HepG2 (cell line): ENCODE data around the gene SLC8B1. TPM values are rescaled to one million over a fixed set of nuclear protein-coding genes. Genes with fewer than 3 reads are reported as not detected.

Source experiments
- CREB1 ChIP-seq, 2 experiments: fragments of 450-650 bp in 1 of 2; IDR thresholded peaks; 2 replicates each; pipeline ENCODE4 v1.6.1; 2016 to 2017; ENCODE audit warnings: control low read depth in 1 of 2, mild to moderate bottlenecking in 1 of 2, missing compliant biosample characterization in 1 of 2, missing genetic modification characterization in 1 of 2
- HDAC2 ChIP-seq: sonication (generic); formaldehyde crosslinking; IDR thresholded peaks from 2 replicates; pipeline ENCODE4 v1.4.0; 2020; ENCODE audit warnings: missing genetic modification reagents
- ISX ChIP-seq: sonication (generic); formaldehyde crosslinking; conservative IDR thresholded peaks from 2 replicates; pipeline ENCODE4 v1.5.0; 2020; ENCODE audit warnings: missing genetic modification reagents
- PAWR ChIP-seq: sonication (generic); formaldehyde crosslinking; IDR thresholded peaks from 2 replicates; pipeline ENCODE4 v1.4.0; 2020; ENCODE audit warnings: missing genetic modification reagents, mild to moderate bottlenecking, borderline replicate concordance
- RAD51 ChIP-seq: fragments of 450-650 bp; IDR thresholded peaks from 2 replicates; pipeline ENCODE4 v1.6.1; 2016; ENCODE audit warnings: borderline replicate concordance
- YY1 ChIP-seq: IDR thresholded peaks from 2 replicates; pipeline ENCODE4 v1.6.1; 2011; ENCODE audit warnings: low read length, low read depth, moderate library complexity, mild to moderate bottlenecking; ENCODE audit not compliant: insufficient read depth, insufficient replicate concordance
- ZFY ChIP-seq: sonication (generic); formaldehyde crosslinking; IDR thresholded peaks from 2 replicates; pipeline ENCODE4 v1.4.0; 2020; ENCODE audit warnings: missing genetic modification reagents
- ZNF256 ChIP-seq: sonication (generic); formaldehyde crosslinking; conservative IDR thresholded peaks from 2 replicates; pipeline ENCODE4 v1.4.0; 2020; ENCODE audit warnings: missing genetic modification reagents
- ZNF331 ChIP-seq: sonication (generic); formaldehyde crosslinking; IDR thresholded peaks from 2 replicates; pipeline ENCODE4 v1.4.0; 2020; ENCODE audit warnings: missing genetic modification reagents
- ZNF343 ChIP-seq: sonication (generic); formaldehyde crosslinking; IDR thresholded peaks from 2 replicates; pipeline ENCODE4 v1.4.0; 2020; ENCODE audit warnings: mild to moderate bottlenecking, missing genetic modification reagents
- ZNF530 ChIP-seq: sonication (generic); formaldehyde crosslinking; IDR thresholded peaks from 2 replicates; pipeline ENCODE4 v1.5.0; 2020; ENCODE audit warnings: low read depth, mild to moderate bottlenecking, missing genetic modification reagents
- ZNF556 ChIP-seq: sonication (generic); formaldehyde crosslinking; IDR thresholded peaks from 2 replicates; pipeline ENCODE4 v1.4.0; 2020; ENCODE audit warnings: mild to moderate bottlenecking, missing genetic modification reagents, borderline replicate concordance
- ZNF605 ChIP-seq: sonication (generic); formaldehyde crosslinking; IDR thresholded peaks from 2 replicates; pipeline ENCODE4 v1.8.0; 2022; ENCODE audit warnings: mild to moderate bottlenecking, missing genetic modification reagents
- ZNF607 ChIP-seq: sonication (generic); formaldehyde crosslinking; IDR thresholded peaks from 2 replicates; pipeline ENCODE4 v1.5.1; 2020; ENCODE audit warnings: missing genetic modification reagents, mild to moderate bottlenecking, borderline replicate concordance
- ZSCAN29 ChIP-seq: sonication (generic); formaldehyde crosslinking; conservative IDR thresholded peaks from 2 replicates; pipeline ENCODE4 v1.4.0; 2020; ENCODE audit warnings: mild to moderate bottlenecking, missing genetic modification reagents
- ZZZ3 ChIP-seq: sonication (generic); formaldehyde crosslinking; IDR thresholded peaks from 2 replicates; pipeline ENCODE4 v1.4.0; 2020; ENCODE audit warnings: missing genetic modification reagents, mild to moderate bottlenecking, borderline replicate concordance
- polyA plus RNA-seq, 8 experiments: library from polyadenylated mRNA; depleted of rRNA in 3 of 8; stranded (reverse) in 7 of 8; unstranded in 1 of 8; fragments of >200 nt; fragmentation: Illumina TruSeq in 4 of 8; extraction: Trizol in 4 of 8; gene quantifications; 2 replicates each; pipeline versions ENCODE4 v1.2.1 to v1.2.3, GENCODE V29; 2011 to 2016; ENCODE audit warnings: low read depth in 4 of 8, missing spikeins in 1 of 8, mixed read lengths in 1 of 8; ENCODE audit not compliant: insufficient read depth in 1 of 8
- total RNA-seq, 5 experiments: library from RNA; depleted of rRNA; stranded (reverse); fragments of >200 nt; fragmentation: Illumina TruSeq; extraction: Trizol; gene quantifications; 2 replicates each; pipeline ENCODE4 v1.2.3, GENCODE V29; 2016; ENCODE audit warnings: low read depth in 1 of 5
- TF ChIP-seq, protein P1 (sequence below): sonication (generic); formaldehyde crosslinking; IDR thresholded peaks from 2 replicates; pipeline ENCODE4 v1.4.0; 2020; ENCODE audit warnings: missing genetic modification reagents
- TF ChIP-seq, protein P2 (sequence below): sonication (generic); formaldehyde crosslinking; IDR thresholded peaks from 2 replicates; pipeline ENCODE4 v1.4.0; 2020; ENCODE audit warnings: mild to moderate bottlenecking, missing genetic modification reagents
- TF ChIP-seq, protein P3 (sequence below): sonication (generic); formaldehyde crosslinking; IDR thresholded peaks from 2 replicates; pipeline ENCODE4 v1.5.0; 2020; ENCODE audit warnings: mild to moderate bottlenecking, missing genetic modification reagents, moderate library complexity
- TF ChIP-seq, protein P4 (sequence below): sonication (generic); formaldehyde crosslinking; conservative IDR thresholded peaks from 2 replicates; pipeline ENCODE4 v1.8.0; 2022; ENCODE audit warnings: mild to moderate bottlenecking, moderate library complexity, missing genetic modification reagents
- TF ChIP-seq, protein P5 (sequence below): sonication (generic); formaldehyde crosslinking; IDR thresholded peaks from 2 replicates; pipeline ENCODE4 v1.4.0; 2020; ENCODE audit warnings: missing genetic modification reagents, mild to moderate bottlenecking, borderline replicate concordance

The SLC8B1 gene
- total and polyA plus RNA-seq, 2 of the 13 experiments (the other 11 are each of a cell fraction or from before 2014, with no cell fraction given), result 6.8 to 8.0 TPM

DNA sequence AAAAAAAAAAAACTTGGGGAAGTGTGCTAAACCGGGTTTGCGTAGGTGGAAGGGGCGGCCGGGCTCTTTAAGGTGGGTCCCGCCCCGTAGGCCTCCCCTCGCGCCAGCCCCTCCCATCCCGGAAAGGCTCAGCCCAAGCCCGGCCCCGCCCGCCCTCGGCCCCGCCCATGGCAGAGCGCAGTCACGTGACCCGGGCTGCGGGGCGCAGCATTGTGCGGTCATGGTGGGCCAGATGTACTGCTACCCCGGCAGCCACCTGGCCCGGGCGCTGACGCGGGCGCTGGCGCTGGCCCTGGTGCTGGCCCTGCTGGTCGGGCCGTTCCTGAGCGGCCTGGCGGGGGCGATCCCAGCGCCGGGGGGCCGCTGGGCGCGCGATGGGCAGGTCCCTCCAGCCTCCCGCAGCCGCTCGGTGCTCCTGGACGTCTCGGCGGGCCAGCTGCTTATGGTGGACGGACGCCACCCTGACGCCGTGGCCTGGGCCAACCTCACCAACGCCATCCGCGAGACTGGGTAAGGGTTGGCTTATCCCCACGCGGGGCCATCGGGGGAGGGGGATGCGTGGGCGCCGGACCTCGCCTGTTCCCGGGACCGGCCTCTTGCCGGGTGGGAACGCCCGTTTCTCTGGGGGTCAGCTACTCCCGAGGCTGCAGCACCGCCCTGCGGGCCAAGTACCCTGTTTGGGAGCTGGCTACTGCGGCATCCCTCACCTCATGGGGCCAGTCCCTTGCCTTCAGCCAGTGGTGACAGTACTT lies 23.6 kb upstream of the SLC8B1 start, which contains the start of gene PLBD2 (continued):
- TF ChIP-seq ZNF607 (CRISPR knock-in tag), result 0 out of 2 replicates have a peak, but pooled peaks have one; percentile 21
- TF ChIP-seq, protein P1, sequence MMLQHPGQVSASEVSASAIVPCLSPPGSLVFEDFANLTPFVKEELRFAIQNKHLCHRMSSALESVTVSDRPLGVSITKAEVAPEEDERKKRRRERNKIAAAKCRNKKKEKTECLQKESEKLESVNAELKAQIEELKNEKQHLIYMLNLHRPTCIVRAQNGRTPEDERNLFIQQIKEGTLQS (CRISPR knock-in tag), result 0 out of 2 replicates have a peak, but pooled peaks have one; percentile 11
- peak; percentile 34; the same call in 1 of the 2 replicates for TF ChIP-seq CREB1 (IDR thresholded peaks at IDR 0.05)
- no peak for TF ChIP-seq CREB1 (CRISPR knock-in tag; IDR thresholded peaks at IDR 0.05)
- TF ChIP-seq ZZZ3 (CRISPR knock-in tag), result 0 out of 2 replicates have a peak, but pooled peaks have one; percentile 51
- TF ChIP-seq ZNF530, result no peak
- TF ChIP-seq ZSCAN29 (CRISPR knock-in tag), result 0 out of 2 replicates have a peak, but pooled peaks have one; percentile 32
- TF ChIP-seq HDAC2 (CRISPR knock-in tag), result peak; percentile 52; the same call in 1 of the 2 replicates
- TF ChIP-seq ZNF256 (CRISPR knock-in tag), result 0 out of 2 replicates have a peak, but pooled peaks have one; percentile 25
- TF ChIP-seq, protein P2, sequence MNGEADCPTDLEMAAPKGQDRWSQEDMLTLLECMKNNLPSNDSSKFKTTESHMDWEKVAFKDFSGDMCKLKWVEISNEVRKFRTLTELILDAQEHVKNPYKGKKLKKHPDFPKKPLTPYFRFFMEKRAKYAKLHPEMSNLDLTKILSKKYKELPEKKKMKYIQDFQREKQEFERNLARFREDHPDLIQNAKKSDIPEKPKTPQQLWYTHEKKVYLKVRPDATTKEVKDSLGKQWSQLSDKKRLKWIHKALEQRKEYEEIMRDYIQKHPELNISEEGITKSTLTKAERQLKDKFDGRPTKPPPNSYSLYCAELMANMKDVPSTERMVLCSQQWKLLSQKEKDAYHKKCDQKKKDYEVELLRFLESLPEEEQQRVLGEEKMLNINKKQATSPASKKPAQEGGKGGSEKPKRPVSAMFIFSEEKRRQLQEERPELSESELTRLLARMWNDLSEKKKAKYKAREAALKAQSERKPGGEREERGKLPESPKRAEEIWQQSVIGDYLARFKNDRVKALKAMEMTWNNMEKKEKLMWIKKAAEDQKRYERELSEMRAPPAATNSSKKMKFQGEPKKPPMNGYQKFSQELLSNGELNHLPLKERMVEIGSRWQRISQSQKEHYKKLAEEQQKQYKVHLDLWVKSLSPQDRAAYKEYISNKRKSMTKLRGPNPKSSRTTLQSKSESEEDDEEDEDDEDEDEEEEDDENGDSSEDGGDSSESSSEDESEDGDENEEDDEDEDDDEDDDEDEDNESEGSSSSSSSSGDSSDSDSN, result peak; percentile 60; the same call in 1 of the 2 replicates
- TF ChIP-seq, protein P3, sequence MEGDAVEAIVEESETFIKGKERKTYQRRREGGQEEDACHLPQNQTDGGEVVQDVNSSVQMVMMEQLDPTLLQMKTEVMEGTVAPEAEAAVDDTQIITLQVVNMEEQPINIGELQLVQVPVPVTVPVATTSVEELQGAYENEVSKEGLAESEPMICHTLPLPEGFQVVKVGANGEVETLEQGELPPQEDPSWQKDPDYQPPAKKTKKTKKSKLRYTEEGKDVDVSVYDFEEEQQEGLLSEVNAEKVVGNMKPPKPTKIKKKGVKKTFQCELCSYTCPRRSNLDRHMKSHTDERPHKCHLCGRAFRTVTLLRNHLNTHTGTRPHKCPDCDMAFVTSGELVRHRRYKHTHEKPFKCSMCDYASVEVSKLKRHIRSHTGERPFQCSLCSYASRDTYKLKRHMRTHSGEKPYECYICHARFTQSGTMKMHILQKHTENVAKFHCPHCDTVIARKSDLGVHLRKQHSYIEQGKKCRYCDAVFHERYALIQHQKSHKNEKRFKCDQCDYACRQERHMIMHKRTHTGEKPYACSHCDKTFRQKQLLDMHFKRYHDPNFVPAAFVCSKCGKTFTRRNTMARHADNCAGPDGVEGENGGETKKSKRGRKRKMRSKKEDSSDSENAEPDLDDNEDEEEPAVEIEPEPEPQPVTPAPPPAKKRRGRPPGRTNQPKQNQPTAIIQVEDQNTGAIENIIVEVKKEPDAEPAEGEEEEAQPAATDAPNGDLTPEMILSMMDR (CRISPR knock-in tag), result peak; percentile 53
- TF ChIP-seq, protein P4, sequence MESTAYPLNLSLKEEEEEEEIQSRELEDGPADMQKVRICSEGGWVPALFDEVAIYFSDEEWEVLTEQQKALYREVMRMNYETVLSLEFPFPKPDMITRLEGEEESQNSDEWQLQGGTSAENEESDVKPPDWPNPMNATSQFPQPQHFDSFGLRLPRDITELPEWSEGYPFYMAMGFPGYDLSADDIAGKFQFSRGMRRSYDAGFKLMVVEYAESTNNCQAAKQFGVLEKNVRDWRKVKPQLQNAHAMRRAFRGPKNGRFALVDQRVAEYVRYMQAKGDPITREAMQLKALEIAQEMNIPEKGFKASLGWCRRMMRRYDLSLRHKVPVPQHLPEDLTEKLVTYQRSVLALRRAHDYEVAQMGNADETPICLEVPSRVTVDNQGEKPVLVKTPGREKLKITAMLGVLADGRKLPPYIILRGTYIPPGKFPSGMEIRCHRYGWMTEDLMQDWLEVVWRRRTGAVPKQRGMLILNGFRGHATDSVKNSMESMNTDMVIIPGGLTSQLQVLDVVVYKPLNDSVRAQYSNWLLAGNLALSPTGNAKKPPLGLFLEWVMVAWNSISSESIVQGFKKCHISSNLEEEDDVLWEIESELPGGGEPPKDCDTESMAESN, result 0 out of 2 replicates have a peak, but pooled peaks have one; percentile 47
- TF ChIP-seq PAWR (CRISPR knock-in tag), result no peak
- TF ChIP-seq ZNF343 (CRISPR knock-in tag), result peak; percentile 42; the same call in 1 of the 2 replicates
- TF ChIP-seq, protein P5, sequence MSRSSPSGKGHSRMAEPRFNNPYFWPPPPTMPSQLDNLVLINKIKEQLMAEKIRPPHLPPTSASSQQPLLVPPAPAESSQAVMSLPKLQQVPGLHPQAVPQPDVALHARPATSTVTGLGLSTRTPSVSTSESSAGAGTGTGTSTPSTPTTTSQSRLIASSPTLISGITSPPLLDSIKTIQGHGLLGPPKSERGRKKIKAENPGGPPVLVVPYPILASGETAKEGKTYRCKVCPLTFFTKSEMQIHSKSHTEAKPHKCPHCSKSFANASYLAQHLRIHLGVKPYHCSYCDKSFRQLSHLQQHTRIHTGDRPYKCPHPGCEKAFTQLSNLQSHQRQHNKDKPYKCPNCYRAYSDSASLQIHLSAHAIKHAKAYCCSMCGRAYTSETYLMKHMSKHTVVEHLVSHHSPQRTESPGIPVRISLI, result peak; percentile 13
- TF ChIP-seq ZNF556 (CRISPR knock-in tag), result peak; percentile 72; the same call in 1 of the 2 replicates
- TF ChIP-seq RAD51, result peak; percentile 89
- TF ChIP-seq ZNF331, result 0 out of 2 replicates have a peak, but pooled peaks have one; percentile 20
- no peak for TF ChIP-seq ZNF605 (CRISPR knock-in tag)
- TF ChIP-seq YY1, result peak; percentile 58
- TF ChIP-seq ZFY, result peak; percentile 82
- no peak for TF ChIP-seq ISX (CRISPR knock-in tag)
